Right lobe of liver (tissue), 6 donors: ENCODE results near the gene WSB1. TPM values are rescaled to one million over a fixed set of nuclear protein-coding genes. Genes with fewer than 3 reads are reported as not detected.
"Not testable (repeated sequence)": the region's sequence is repeated elsewhere in the genome, so short reads cannot be mapped to it uniquely, and the experiment has no call there.

Experiments
- ATAC-seq, 4 donors: fragments of 200-7000 bp; cut with Tn5 transposase; one replicate each; pipeline ENCODE4 v1.9.1; 2020; ENCODE audit warnings: mild to moderate bottlenecking in 4 of 4, moderate library complexity in 4 of 4
- DNase-seq, 3 donors: peaks; one replicate each; pipeline ENCODE4 v3.0.0-alpha.2; 2020
- H3K27ac ChIP-seq, 3 donors: fragments of 200-600 bp; one replicate each; pipeline ENCODE4 v1.8.0; 2022
- H3K27me3 ChIP-seq, 2 donors: fragments of 200-600 bp; one replicate each; pipeline ENCODE4 v1.8.0; 2022
- H3K36me3 ChIP-seq, 4 donors: fragments of 200-600 bp; sonication (generic) in 1 of 4; one replicate each; pipeline versions ENCODE4 v1.5.1 to v1.8.0; 2017 to 2022; ENCODE audit warnings: control low read depth in 1 of 4
- H3K4me1 ChIP-seq, 4 donors: fragments of 200-600 bp; sonication (generic) in 1 of 4; one replicate each; pipeline versions ENCODE4 v1.5.1 to v1.8.0; 2017 to 2022; ENCODE audit warnings: control low read depth in 1 of 4
- H3K4me3 ChIP-seq, 3 donors: fragments of 200-600 bp; one replicate each; pipeline ENCODE4 v1.8.0; 2022
- H3K9me3 ChIP-seq, 4 donors: fragments of 200-600 bp; sonication (generic) in 1 of 4; one replicate each; pipeline versions ENCODE4 v1.5.1 to v1.8.0; 2017 to 2022; ENCODE audit warnings: control low read depth in 1 of 4
- CTCF ChIP-seq, 4 donors: fragments of 200-600 bp in 3 of 4; fragments of 450-650 bp in 1 of 4; IDR thresholded peaks; one replicate each; pipeline versions ENCODE4 v1.5.1 to v1.8.0; 2016 to 2022; ENCODE audit warnings: antibody characterized with exemption in 4 of 4, mild to moderate bottlenecking in 2 of 4
- POLR2A ChIP-seq: fragments of 450-650 bp; IDR thresholded peaks from one replicate; pipeline ENCODE4 v1.6.1; 2017; ENCODE audit warnings: antibody characterized with exemption, mild to moderate bottlenecking
- WGBS: methylation state at CpG from one replicate; pipeline ENCODE4 v1.1.6; 2018; ENCODE audit warnings: low coverage, low lambda C conversion rate; ENCODE audit not compliant: insufficient coverage; ENCODE audit errors: missing lambda C conversion rate; 5-methylcytosine and 5-hydroxymethylcytosine counted together
- intact Hi-C, 2 donors: fragments of 100-400 bp; cut with DNase I; formaldehyde crosslinking; loops; one replicate each; pipeline versions ENCODE4 v1.11.2 to v1.14.1; 2022
- total RNA-seq, 6 experiments: library from RNA; depleted of rRNA in 2 of 6; stranded (reverse); fragments of >200 nt in 2 of 6; fragmentation: NEBNext Ultra II Directional in 3 of 6; extraction: Animal tissue kit (Norgen Biotek cat#: 25700) in 3 of 6; gene quantifications; one replicate each; pipeline versions ENCODE4 v1.1.0 to v1.2.4, GENCODE V29; 2016 to 2023
- donor health status: DM: no; HTN: yes; CAD: no.
- donor health status: DM: no; HTN: no; CAD: no.
- donor health status: DM: no; HTN: no; CAD: no.
- donor health status: DM: no; HTN: yes; CAD: no.
- donor health status: DM: no; HTN: yes; CAD: no.

The WSB1 gene
- total RNA-seq, 6 experiments from 2014 or later = 28.3 to 97.6 (median 35.0) TPM

- Histone ChIP-seq H3K4me3 (no peak overlapping the region), H3K27me3 (no peaks in the 10 kb centered on the region), H3K27ac (no peak overlapping the region), H3K36me3 (no peaks in the 10 kb centered on the region), H3K9me3 (no peaks in the 10 kb centered on the region), H3K4me1 (no peaks in the 10 kb centered on the region)
- intact Hi-C loops = no loop called here
- 81% methylated on average over 4 of the region's 7 CpGs for WGBS
- ATAC-seq (no peak), DNase-seq (no peak)
- TF ChIP-seq POLR2A (no peak), CTCF (IDR thresholded peaks at IDR 0.05) (no peak)
These were observed 23.9 kb upstream of the WSB1 start for GRCh38 chr17:27269974-27270373.

GRCh38 chr17:27276653-27277156 is 17.2 kb upstream of the WSB1 start:
- Histone ChIP-seq H3K36me3 (no peaks in the 10 kb centered on the region), H3K4me3 (no peak overlapping the region), H3K27ac (no peak overlapping the region), H3K27me3 (no peaks in the 10 kb centered on the region), H3K4me1 (no peaks in the 10 kb centered on the region), H3K9me3 (no peaks in the 10 kb centered on the region)
- TF ChIP-seq CTCF (IDR thresholded peaks at IDR 0.05) = no peak
- no peak for TF ChIP-seq POLR2A
- intact Hi-C loops = no loop called here
- DNase-seq = no peak
- WGBS = 77% methylated on average over 13 of the region's 14 CpGs
- no peak for ATAC-seq

- DNase-seq, ATAC-seq, H3K4me1 ChIP-seq, H3K27ac ChIP-seq, H3K4me3 ChIP-seq, H3K36me3 ChIP-seq, H3K27me3 ChIP-seq, H3K9me3 ChIP-seq, intact Hi-C loops: not testable (repeated sequence)
- WGBS = 82% methylated on average over 2 of the region's 3 CpGs
These were observed 14.8 kb upstream of the WSB1 start for GRCh38 chr17:27279132-27279531.

- ATAC-seq (peak; percentile 16 to 45 (median 30)), DNase-seq (no peak)
- Histone ChIP-seq H3K9me3 (no peaks in the 10 kb centered on the region), H3K27me3 (no peaks in the 10 kb centered on the region), H3K4me3 (no peak overlapping the region), H3K4me1 (no peaks in the 10 kb centered on the region), H3K36me3 (no peaks in the 10 kb centered on the region), H3K27ac (no peak overlapping the region)
- WGBS = 84% methylated on average over 8 of the region's 10 CpGs
- intact Hi-C loops = no loop called here
- TF ChIP-seq CTCF (IDR thresholded peaks at IDR 0.05) (no peak), POLR2A (no peak)
These were observed 13.4 kb upstream of the WSB1 start for GRCh38 chr17:27280527-27280926.

GRCh38 chr17:27281438-27281837 is 12.5 kb upstream of the WSB1 start:
- intact Hi-C loops = no loop called here
- Histone ChIP-seq H3K9me3 (no peaks in the 10 kb centered on the region), H3K4me3 (no peak overlapping the region), H3K36me3 (no peaks in the 10 kb centered on the region), H3K4me1 (no peaks in the 10 kb centered on the region), H3K27me3 (no peaks in the 10 kb centered on the region), H3K27ac (no peak overlapping the region)
- no peak for TF ChIP-seq POLR2A
- WGBS = 66% methylated on average over 3 of the region's 3 CpGs
- DNase-seq (no peak), ATAC-seq (no peak)

- Histone ChIP-seq H3K4me1 (no peaks in the 10 kb centered on the region), H3K9me3 (no peaks in the 10 kb centered on the region), H3K36me3 (no peaks in the 10 kb centered on the region), H3K27me3 (no peaks in the 10 kb centered on the region), H3K4me3 (no peak overlapping the region), H3K27ac (no peak overlapping the region)
- TF ChIP-seq CTCF (IDR thresholded peaks at IDR 0.05) = no peak
- TF ChIP-seq POLR2A = no peak
- DNase-seq (no peak), ATAC-seq (peak in 3 of 4 donors; percentile 47 to 61 (median 48))
- 82% methylated on average over 1 of the region's 1 CpG for WGBS
- intact Hi-C loops = no loop called here
These were observed 11.8 kb upstream of the WSB1 start for GRCh38 chr17:27282054-27282551.
